Fibroblast of pulmonary artery (primary cell): Measurements from ENCODE around the gene S100A6.

Source experiments
- DNase-seq: peaks from one replicate; pipeline ENCODE4 v3.0.0-alpha.2; 2010; ENCODE audit warnings: low read depth
- H3K4me3 ChIP-seq: replicated peaks from 2 replicates; pipeline ENCODE4 v1.5.1; 2011; ENCODE audit warnings: low read depth, mild to moderate bottlenecking, control low read depth, low read length, moderate library complexity
- CTCF ChIP-seq: IDR thresholded peaks from 2 replicates; pipeline ENCODE4 v1.5.1; 2011; ENCODE audit warnings: mild to moderate bottlenecking, control low read depth, low read length, inconsistent platforms; ENCODE audit errors: missing control alignments

Gene S100A6

DNA sequence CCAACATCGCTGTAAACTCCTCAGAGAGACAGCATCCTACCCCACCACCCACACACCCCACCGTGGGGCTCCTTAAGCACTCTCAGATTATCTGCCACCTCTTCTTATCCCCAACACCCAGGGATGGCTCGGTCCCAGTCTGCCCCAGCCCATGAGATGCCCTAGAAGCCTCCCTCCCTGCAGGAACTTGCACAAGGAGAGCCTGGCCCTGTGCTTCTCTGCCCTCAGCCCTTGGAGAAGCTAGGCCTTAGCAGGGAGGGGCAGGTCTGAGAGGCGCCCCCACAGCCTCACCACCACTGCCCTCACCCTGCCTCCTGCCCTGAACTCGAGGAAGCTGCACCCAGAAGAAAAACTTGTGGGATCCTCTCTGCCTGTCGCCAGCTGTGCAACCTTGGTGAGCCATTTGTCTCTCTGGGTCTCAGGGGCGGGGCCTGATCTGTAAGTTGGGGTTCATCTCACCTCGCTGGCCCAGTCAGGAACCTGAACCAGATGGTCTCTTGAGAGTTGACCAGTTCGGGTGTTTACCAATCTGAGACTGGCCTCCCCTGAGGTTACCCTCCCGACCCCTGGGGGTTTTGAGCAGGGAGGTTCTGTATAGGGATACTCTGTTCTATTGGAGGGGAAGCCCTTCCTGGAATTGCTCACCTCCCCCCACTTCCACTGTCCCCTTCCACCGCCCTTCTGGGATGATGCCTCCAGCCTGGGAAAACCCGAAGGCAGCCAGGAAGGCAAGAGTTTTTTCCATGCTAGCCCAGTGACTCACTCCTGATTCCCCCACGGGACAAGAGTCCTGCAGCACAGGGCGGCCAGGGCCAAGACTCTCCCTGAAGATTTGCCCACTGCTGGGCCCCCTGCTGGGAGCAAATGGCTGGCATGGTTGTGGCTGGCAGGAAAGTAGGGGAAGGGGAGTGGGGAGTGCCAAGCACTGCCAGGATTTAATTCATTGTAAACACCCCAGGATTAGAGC is 13.2 kb upstream of the S100A6 start, which contains the start of gene S100A3:
Gene S100A3, minus strand, starts transcription at position 537 of the 967 bp plus-strand sequence. CDS start 773 bp downstream, outside the sequence.
- DNase-seq: peak; percentile 88
- peak; percentile 23 for TF ChIP-seq CTCF
- H3K4me3 ChIP-seq: no peak within 1 kb of the TSS

GRCh38 chr1:153547560-153548551 is 12.1 kb upstream of the S100A6 start:
- no peak overlapping the region for H3K4me3 ChIP-seq
- TF ChIP-seq CTCF: no peak
- DNase-seq: no peak

DNA sequence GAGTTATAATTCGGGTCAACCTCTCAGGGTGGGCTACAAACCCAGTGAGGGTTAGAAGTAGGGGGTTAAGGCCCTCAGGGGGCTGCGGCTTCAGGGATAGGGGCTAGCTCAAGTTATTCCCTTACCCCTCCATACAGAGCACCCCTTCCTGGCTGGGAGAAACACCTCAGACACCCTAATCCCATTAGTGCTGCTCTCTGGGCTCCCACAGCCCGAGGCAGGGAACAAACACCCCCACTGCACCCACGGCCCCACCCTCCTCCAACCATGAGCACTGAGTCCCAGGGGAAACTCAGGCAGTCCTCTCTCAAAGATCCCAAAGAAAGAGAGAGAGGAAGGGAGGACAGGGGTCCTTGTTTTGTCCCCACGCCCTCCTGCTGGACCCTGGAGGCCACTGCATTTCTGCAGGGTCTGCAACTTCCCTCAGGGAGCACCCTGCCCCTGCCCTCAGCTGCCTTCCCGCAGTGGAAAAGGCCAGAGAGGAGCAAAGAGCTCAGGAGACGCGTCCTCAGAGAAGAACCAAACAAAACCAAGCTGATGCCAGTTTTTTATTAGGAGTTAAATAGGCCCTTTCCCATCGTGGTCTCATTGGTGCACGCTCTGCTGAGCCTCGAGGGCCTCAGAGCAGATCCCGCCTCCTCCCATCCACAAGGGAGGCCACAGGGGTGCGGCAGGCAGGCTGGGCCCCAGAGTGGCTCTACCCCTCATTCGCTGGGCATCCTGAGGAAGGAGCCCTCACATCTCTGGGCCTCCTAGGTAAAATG is 11.2 kb upstream of the S100A6 start:
- TF ChIP-seq CTCF: no peak
- H3K4me3 ChIP-seq: no peak overlapping the region

DNA sequence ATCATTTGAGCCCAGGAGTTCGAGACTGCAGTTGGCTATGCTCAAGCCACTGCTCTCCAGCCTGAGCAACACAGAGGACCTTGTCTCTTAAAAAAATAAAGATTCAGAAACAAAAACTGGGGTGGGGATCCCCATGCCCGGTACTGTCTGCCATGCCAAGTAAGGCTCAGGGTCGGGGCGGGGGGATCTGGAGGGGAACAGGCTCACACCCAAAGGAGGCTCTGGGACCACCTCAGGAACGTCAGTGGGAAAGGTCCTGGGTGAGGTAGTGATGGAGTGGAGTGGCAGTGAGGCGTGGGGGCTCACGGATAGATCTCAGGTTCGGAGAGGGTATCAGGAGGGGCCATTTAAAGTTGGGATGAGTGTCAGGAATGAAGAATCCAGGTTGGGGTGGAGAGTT is 10.6 kb upstream of the S100A6 start:
- no peak overlapping the region for H3K4me3 ChIP-seq
- TF ChIP-seq CTCF: no peak

More for the DNA sequence above, 11.2 kb upstream of the S100A6 start:
- DNase-seq: no peak

DNA sequence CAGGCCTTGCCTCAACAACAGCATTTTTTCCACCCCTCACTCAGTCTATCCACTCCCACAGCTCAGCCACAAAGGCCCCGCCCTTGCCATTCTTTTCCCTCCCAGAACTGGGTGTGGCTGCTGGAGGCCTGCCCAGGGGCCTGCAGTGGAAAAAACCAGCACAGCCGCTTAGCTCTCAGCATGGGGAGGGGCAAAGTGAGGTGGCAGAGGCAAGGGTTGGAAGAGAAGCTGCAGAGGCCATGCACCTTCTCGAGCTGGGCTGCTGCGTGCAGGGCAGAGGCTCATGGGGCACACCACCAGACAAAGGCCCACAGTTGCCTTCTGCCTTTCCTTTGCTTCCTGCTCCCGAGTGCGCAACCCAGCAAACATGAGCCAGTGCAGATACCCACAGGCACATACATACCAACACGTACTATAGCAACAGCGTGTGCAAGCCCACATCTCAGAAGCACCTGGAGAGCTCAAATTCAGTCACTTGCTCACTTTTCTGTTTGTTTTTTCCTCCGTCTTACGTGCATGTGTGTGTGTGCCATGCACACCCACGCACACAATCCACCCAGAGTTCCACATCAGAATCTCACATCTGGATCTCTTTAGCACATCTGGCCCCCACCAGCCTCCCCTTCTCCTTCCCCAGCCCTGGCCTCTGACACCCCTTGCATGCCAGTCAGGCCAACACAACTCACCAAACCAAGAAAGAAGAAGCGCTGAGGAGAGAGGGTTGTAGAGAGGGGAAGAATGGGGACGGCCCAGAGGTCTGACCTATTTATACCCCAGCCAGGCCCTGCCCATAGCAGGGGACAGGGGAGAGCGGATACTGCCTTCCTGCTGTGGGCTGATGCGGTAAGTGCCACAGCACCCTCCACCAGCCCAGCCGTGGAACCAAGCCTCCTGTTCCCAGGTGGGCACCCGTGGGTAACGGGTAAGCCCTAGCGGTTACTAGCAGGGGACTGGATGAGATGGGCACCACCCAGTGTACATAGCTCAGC is 9.6 kb upstream of the S100A6 start, which contains the start of gene S100A4:
Gene S100A4, minus strand, starts transcription at position 740 of the 989 bp plus-strand sequence. CDS start 1,012 bp downstream, outside the sequence.
- peak; percentile 92 for DNase-seq
- H3K4me3 ChIP-seq: no peak within 1 kb of the TSS
- no peak for TF ChIP-seq CTCF

More for the DNA sequence above, 10.6 kb upstream of the S100A6 start:
- no peak for DNase-seq
